Fibroblast of lung (primary cell): ENCODE data around the gene DAPK1.

Experiments
- EZH2 ChIP-seq: IDR thresholded peaks from 2 replicates; pipeline ENCODE4 v1.5.1; 2012; ENCODE audit warnings: low read length, control low read depth, mild to moderate bottlenecking; ENCODE audit errors: missing control alignments
- TF ChIP-seq, protein P1 (sequence below), 2 donors: IDR thresholded peaks in 1 of 2; conservative IDR thresholded peaks in 1 of 2; 1 replicate in 1 of 2; 2 replicates in 1 of 2; pipeline ENCODE4 v1.5.1; 2011 to 2012; ENCODE audit warnings: low read length in 2 of 2, control low read depth in 1 of 2, inconsistent platforms in 1 of 2, low read depth in 1 of 2, mild to moderate bottlenecking in 1 of 2

DNA sequence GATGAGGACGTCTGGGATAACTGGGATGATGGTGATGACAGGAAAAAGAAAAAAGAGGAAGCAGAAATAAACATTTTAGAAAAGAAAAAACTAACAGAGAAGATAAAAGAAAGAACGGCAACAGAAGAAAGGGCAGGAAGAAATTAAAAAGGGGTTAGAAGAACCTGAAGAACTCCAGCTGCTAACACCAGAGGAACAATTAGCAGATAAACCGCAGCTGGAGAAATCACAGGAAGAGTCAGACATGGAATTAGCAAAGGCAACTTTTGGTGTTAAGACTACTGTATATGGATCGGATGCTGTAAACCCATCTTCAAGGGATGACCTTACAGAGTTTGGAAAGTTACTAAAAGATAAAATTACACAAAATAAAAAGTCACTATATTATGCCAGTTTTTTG is 243.7 kb downstream of the DAPK1 start:
- TF ChIP-seq, protein P1, sequence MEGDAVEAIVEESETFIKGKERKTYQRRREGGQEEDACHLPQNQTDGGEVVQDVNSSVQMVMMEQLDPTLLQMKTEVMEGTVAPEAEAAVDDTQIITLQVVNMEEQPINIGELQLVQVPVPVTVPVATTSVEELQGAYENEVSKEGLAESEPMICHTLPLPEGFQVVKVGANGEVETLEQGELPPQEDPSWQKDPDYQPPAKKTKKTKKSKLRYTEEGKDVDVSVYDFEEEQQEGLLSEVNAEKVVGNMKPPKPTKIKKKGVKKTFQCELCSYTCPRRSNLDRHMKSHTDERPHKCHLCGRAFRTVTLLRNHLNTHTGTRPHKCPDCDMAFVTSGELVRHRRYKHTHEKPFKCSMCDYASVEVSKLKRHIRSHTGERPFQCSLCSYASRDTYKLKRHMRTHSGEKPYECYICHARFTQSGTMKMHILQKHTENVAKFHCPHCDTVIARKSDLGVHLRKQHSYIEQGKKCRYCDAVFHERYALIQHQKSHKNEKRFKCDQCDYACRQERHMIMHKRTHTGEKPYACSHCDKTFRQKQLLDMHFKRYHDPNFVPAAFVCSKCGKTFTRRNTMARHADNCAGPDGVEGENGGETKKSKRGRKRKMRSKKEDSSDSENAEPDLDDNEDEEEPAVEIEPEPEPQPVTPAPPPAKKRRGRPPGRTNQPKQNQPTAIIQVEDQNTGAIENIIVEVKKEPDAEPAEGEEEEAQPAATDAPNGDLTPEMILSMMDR (conservative IDR thresholded peaks at IDR 0.05 in 1 of 2, IDR thresholded peaks at IDR 0.05 in 1 of 2; ENCODE audit: low read depth in 1 of 2, low read length in 2 of 2) = no peak
- TF ChIP-seq EZH2 = no peak
